DMS114 treated with DMSO at 0.1 percent for 48 hours (cell line): ENCODE results near the gene CER1.

Experiments
- DNase-seq: peaks from one replicate; lab custom pipeline; 2025; ENCODE audit not compliant: unreplicated experiment; lab: John Stamatoyannopoulos, UW

CER1 gene, protein sequence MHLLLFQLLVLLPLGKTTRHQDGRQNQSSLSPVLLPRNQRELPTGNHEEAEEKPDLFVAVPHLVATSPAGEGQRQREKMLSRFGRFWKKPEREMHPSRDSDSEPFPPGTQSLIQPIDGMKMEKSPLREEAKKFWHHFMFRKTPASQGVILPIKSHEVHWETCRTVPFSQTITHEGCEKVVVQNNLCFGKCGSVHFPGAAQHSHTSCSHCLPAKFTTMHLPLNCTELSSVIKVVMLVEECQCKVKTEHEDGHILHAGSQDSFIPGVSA

DNA sequence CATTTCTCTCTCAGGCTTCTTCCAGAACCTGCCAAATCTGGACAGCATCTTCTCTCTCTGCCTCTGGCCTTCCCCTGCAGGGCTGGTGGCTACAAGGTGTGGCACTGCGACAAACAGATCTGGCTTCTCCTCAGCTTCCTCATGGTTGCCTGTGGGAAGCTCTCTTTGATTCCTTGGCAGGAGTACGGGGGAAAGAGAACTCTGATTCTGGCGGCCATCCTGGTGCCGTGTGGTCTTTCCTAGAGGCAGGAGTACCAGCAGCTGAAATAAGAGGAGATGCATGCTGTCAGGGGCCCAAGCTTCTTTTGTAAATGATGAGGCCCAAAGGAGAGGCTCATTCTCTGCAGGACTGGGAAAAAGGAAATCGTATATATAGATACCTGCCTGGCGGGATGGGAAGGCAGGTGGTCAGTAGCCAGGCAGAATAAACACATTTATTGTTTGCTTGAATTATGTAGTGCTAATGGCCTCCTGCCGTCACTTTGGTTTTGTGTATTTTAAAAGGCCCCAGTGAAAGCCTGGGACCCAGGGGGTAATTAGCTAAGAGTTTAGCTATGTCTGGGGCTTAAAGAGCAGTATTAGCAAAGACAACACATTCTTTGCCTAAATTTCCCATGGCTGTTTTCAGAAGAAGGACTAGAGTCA lies at the start of gene CER1:
CER1 (minus strand) TSS at position 343 of the 645 bp plus-strand sequence; CDS start at position 282, 61 bp downstream.
- DNase-seq: no peak

DNA sequence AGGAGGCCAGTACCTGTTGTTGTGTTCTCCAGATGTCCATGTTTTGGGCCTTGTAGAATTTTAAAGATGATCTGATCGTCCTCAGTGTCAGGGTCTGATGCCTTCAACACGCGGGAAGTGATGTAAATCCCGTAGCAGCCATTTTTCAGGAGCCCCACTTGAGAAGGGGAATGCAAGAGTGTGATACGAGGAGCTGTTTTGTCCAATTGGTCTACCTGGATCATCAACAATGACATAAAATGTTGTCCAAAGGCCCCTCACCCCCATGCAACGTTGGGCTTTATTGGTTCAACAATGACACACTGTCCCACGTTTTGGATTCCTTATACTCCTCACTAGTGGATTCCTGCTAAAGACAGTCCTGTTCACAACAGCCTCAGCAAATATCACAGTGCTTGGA lies 48.1 kb upstream of the CER1 start:
- DNase-seq: no peak

DNA sequence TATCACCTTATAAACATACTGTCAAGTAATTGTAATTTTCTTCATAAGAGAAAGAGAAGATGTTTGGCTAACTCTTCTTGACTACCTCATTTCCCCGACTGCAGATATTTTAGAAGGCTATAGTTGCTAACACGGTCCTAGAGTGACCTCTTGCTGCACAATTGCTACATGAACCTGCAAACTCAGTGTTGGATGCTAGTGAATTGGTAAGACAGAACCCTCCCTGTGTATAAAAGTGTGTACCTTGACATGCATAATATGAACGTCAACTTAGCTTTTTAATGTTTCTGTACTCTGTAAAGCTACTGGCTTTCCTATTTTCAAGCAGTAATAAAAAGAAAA lies 46.7 kb upstream of the CER1 start:
- peak; percentile 1 for DNase-seq

DNA sequence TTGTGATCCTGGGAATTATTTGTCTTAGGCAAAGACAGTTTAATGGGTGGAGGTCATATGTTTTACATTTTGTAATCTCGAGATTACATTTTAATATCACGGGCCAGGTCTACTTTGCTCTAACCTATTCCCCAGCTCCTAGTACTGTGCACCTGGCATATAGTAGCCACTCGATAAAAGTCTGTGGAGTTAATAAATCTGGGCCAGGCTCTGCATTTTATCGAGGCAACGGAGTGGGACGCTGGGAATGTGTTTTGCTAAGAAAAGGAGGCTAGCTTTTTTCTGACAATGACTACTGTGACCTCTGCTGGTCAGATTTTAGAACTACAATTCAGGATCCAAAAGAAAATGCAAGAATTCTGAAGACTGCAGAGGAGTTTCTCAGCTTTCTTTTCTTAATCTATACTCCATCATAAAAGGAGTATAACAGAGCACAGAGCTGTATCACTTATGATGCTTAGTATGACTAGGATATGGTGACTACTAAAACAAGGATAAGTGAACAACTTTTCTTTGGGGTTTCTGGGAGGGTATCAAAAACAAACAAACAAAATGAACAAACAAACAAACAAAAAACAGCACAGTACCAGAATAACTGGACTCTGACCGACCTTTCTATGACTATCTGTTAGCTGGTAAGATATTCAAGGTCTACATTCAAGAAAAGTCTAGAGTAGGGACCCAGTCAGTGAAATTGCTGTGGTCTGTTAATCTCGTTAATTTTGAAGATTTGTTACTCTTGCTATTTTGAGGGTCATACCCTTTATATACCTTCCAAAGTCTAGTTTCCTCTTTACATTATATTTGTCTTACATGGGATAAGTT lies 46.1 kb upstream of the CER1 start:
- DNase-seq: peak; percentile 34

DNA sequence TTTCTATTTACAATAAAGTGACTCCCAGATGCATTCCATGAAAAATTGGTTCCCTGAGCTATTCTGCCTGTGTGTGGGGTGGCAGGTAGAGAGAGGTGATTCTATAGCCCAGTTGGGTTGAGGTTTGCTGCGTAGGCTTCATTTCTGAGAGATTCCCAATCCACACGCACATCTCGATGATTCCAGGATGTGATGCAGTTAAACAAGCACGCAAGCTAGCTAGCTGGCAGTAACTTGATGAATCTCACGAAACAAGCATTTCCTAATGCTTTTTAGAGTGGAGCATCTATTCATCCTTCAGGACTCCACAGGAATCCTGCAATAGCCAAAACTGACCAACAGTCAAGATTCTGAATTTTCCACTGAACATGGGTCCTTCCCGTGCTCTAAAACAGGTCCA lies 43.8 kb upstream of the CER1 start:
- DNase-seq: no peak

DNA sequence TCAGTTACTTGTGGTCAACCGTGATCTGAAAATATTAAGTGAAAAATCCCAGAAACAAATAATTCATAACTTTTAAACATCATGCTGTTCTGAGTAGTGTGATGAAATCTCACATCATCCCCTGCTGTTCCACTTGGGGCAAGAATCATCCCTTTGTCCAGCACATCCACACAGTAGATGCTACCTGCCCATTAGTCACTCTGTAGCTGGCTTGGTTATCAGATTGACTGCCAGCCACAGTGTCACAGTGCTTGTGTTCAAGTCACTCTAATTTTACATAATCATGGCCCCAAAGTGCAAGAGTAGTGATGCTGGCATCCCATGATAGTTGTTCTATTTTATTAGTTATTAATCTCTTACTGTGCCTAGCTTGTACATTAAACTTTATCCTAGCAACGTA lies 39.1 kb upstream of the CER1 start:
- no peak for DNase-seq

DNA sequence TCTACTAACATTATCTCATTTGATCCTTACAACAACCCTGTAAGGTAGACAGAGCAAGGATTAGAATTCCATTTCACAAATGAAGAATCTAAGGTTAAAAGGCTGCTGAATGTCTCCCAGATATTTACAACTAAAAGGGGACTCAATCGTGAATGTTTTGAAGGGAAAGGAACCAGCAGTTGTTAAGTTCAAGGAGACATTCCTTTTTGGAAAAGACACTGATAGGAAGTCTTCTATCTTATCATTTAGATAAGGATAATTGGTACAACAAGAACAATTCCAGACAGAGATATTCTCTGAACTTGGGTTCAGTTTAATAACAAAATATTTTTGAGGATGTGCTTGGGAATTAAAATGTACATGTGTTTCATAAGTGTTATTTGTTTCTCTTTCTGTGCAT lies 37.5 kb upstream of the CER1 start:
- no peak for DNase-seq

DNA sequence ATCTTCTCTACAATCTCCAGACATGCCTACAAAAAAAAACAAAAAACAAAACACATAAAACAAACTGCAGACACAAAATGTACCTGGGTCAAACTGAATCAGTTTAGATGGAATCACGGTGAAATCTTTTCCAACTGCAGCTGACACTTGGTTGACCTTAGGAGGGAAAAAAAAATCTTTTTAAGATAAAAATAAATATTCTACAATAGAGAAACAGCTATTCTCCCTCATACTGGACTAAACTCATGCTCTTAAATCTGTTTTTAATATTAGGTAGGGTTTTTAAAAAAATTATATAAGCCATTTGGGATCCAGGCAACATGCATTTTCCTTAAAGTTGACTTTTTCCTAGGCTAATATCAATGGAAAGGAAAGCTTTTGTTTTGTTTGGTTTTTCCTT lies 33.8 kb upstream of the CER1 start:
- no peak for DNase-seq

DNA sequence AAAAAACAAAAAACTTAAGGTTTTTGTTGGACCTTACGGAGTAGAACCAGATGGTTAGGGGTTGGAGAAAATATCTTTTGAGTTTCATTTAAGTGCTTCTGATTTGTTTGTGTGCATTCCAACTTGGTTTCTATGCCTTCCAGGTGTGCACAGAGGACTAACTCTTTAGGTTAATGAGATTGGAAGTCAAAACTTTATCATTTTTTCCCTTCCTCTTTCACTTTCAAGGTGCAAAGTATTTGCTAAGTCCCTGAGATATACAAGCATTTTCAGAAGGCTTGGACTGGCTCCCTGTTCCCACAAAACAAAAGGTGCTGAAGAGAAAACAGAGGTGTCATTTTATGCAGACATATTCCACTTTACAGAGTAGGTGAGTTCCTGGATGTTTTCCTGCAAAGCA lies 30.3 kb upstream of the CER1 start:
- DNase-seq: no peak

DNA sequence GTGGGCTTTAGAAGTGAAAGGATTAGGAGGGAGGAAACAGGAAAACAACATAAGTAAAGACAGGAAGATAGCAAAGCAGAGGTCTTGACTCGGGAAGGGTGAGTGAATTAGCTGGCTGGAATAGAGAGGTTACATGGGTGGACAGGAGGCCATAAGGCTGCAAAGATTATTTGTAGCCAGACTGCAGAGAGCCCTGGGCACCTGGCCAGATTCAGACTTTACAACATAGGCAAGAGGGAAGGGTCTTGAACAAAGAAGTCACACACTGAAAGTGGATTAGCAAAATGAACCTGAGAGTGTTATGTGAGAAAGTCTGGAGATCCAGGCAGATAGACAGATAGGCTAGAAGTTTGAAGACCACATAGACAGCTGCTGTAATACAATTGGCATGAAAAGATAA lies 29.7 kb upstream of the CER1 start:
- no peak for DNase-seq

DNA sequence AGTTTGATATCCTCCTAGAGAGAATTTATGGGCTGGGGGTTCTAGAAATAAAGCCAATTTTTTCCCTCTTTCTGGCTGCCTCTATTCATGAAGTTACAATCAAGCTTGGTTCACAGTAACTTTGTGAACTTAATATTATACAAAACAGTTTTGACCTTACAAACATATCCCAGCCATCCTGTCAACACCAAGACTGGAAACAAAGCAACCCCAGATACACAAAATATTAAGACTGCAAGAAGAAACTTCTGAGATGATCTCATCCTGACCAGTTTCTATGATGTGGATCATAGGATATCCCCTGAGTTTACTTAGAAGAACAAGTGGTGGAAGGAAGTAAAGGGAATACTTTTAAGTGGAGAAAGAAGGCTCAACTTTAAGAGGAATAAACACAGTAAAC lies 28.3 kb upstream of the CER1 start:
- no peak for DNase-seq

DNA sequence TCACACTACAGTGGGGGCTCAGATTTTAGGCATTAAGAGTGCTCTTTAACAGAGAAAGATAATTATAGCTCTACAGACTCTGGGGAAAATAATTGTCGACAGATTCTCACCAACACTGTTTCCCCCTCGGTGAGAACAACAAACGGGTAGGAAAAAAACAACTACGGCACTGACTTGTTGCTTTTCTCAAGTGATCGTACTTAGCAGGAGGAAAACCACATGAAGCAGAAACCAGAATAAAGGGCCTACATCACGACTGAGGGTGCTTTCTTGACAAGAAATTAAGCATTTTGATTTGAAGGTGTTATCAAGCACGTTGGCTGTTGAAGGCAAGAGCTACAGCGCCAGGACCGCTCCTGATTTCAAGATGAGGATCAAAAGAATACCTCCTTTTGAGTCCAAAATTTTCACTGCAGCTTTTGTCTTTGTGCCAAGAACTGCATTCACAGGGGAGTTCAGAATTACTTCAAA lies 27.2 kb upstream of the CER1 start:
- DNase-seq: no peak

DNA sequence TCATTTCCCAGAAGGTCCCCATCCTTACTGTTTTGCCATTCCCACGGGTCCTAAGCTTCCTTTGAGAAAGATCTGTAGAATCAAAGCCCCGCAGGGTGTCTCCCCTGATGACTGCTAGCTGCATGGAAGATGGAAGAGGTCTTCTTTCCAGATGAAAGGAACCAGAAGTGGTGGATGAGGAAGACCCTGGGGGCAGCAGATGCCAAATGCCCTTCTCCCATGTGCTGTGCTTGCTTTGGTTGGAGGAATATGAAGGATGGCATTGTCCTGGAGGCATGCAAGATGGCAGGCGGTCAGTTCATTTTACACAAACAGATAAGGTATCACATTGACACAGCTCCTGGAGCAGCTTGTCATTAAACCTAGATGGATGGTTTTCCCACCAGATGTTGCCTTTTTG lies 25.8 kb upstream of the CER1 start:
- DNase-seq: no peak

DNA sequence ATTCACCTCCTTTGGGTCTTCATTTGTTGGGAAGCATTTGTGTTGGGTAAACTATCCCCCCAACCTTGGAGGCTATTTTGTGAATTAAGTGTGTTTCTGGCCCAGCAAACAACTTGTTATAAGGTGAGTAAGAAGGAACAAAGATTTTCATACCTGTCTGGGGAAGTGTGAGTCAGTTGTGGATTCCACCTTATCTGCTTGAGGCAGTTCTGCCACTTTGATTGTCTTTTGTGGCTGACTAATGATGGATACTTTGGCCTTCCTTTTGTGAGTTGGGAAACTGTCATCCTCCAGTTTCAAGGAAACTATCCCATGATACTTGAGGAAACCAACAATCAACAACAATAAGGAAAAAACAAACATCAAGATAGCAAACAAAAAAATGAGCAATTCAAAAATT lies 24.6 kb upstream of the CER1 start:
- DNase-seq: no peak

DNA sequence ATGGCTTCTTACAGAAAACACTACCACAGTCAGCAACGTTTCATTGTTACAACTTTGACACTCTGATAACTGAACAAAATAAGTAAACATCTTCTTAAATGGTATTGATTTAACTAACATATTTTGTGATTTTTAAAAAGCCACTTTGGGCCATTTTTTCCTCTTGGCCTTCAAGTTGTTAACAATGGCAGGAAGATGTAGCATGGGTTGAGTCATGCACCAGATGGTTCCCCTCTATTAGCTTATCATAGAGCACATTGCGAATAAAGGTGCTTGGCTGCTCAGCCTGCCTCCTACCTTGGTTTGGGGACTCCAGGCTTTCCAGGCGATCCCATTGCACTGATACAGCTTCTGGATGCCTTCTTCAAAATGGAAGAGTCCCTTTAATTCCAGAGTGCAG lies 24.1 kb upstream of the CER1 start:
- DNase-seq: no peak

DNA sequence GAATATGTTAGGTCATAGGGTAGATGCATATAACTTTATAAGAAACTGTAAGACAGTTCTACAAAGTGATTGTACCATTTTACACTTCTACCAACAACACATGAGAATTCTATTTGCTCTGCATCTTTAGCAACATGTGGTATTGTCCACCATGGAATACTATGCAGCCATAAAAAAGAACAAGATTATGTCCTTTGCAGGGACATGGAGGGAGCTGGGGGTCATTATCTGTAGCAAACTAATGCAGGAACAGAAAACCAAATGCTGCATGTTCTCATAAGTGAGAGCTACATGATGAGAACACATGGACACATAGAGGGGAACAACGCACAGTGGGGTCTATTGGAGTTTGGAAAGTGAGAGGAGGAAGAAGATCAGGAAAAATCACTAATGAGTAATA lies 22.2 kb upstream of the CER1 start:
- no peak for DNase-seq

DNA sequence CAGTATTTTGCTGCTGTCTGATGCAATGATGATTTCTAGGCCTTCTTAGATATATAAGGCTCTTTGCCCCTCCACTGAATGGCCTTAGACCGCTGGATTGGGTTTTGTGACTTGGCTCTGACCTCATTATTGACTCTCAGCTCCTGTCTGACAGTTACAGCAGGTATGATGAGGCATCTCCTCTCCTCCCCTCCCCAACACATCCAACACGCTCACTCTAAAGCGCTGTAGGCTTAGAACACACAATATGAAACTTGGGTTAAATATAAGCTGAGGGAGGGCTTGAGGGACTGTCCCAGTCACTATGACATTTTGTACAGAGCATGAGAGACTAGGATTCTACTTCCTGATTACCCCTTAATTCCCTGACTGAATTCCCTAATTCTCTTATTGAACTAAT lies 18.8 kb upstream of the CER1 start:
- DNase-seq: no peak

DNA sequence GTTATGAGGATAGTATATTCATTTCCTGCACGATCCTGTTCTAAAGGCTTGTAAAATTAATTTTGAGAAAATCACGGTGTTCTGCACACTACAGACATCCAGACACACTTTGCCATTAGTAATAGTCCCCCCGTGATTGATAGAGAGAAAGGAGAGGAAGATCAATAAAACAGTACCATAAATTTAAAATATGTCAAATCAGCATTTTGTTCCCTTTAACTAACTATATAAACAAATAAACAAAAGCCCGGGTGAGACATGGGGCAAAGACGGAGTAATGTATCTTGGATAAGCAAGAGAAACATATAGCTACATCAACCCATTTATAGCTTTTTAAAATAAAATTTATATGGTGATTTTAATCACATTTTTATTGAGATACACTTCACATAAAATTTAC lies 10.6 kb upstream of the CER1 start:
- DNase-seq: no peak

DNA sequence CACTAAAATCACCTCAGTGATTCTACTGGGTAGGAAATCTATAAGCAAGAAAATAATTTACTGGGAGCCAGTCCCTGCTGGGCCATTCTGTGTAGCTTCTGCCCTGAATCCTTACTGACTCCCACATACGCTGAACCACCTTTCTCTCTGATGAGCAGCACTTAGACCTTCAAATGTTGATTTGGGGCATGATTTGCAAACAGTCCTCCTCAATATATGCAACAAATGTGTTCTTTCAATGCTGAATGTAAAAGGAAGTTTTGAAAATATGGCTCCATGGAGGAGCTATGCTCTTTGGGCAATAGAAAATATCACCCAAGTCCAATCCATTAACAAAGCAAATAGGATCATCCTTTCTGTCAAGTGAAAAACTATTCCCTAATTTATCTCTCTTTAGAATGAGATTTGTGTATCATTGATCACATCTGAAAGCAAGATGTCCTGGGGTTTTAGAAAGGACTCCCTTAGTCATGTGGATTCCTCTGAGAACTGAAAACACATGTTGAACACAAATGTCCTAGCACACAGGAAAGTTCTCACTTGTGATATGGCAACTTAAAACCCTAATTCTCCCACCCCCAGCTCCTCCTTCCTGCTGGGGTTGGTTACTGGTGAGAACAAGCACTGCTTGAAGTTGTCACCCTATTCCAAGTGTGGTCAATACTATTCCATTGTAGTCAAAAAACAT lies 8.9 kb upstream of the CER1 start:
- DNase-seq: no peak

DNA sequence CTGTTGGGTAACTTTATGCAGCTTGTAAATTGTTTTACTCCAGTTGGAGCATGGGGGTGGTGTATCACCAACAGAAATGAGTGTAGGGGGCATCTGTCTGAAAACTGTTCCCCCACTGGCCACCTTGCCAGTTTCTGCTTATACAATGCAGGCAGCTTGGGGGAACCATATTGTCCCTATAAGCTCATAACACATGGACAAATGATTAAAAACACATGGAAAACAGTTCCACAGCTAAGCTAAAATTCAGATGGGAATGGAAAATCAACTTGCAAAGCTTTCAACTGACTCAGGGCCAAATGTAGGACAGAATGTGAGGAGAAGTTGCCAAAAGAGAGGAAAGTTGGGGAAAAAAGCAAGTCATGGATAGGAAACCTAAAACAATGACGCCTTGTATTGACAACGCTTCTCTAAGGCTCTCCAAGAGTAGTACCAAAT lies 7.9 kb upstream of the CER1 start:
- DNase-seq: no peak

DNA sequence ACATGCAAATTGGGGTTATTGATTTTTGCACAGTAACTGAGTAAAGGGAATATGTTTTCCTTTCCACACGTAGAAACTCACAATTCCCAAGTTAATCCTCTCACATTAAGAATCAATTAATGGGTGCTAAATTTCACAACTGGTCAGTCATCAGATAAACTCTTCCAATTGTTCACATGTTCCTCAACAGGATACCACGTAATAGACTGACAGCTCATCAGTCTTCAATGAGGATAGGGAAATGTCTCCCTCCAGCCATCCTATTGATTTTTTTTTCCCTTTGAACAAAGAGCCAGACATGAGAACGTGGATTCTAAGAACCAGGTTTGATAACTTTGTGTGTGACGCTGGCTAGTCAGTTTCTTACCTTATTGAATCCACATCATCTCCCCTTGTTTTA lies 768 bp upstream of the CER1 start:
- DNase-seq: no peak
